NCI-H2081 treated with DMSO at 0.1 percent for 48 hours (cell line): ENCODE results near the gene GMDS.

Source experiments
- DNase-seq: peaks from one replicate; lab custom pipeline; 2025; lab: John Stamatoyannopoulos, UW

The GMDS gene

GRCh38 chr6:1800845-1801244 is 444.6 kb downstream of the GMDS start:
- no peak for DNase-seq

GRCh38 chr6:1798965-1799325 is 446.5 kb downstream of the GMDS start:
- DNase-seq = no peak

- no peak for DNase-seq
Measured at GRCh38 chr6:1798303-1798964, 447.0 kb downstream of the GMDS start.

- no peak for DNase-seq
Measured at GRCh38 chr6:1797801-1798200, 447.6 kb downstream of the GMDS start.

GRCh38 chr6:1796706-1797529 is 448.5 kb downstream of the GMDS start:
- DNase-seq = no peak

- no peak for DNase-seq
Measured at GRCh38 chr6:1795910-1796309, 449.5 kb downstream of the GMDS start.

- DNase-seq = no peak
Measured at GRCh38 chr6:1792989-1793388, 452.4 kb downstream of the GMDS start.

- no peak for DNase-seq
Measured at GRCh38 chr6:1790684-1791083, 454.7 kb downstream of the GMDS start.

GRCh38 chr6:1789092-1789491 is 456.3 kb downstream of the GMDS start:
- no peak for DNase-seq

- no peak for DNase-seq
Measured at GRCh38 chr6:1787894-1788293, 457.5 kb downstream of the GMDS start.

- no peak for DNase-seq
Measured at GRCh38 chr6:1786455-1787453, 458.7 kb downstream of the GMDS start.

GRCh38 chr6:1784422-1784884 is 461.0 kb downstream of the GMDS start:
- DNase-seq = no peak

GRCh38 chr6:1781817-1782184 is 463.6 kb downstream of the GMDS start:
- DNase-seq = no peak

GRCh38 chr6:1781152-1781816 is 464.1 kb downstream of the GMDS start:
- DNase-seq = no peak

- DNase-seq = no peak
Measured at GRCh38 chr6:1780251-1780867, 465.0 kb downstream of the GMDS start.

GRCh38 chr6:1778686-1779235 is 466.6 kb downstream of the GMDS start:
- no peak for DNase-seq

- DNase-seq = no peak
Measured at GRCh38 chr6:1777921-1778685, 467.3 kb downstream of the GMDS start.

- no peak for DNase-seq
Measured at GRCh38 chr6:1775441-1775840, 470.0 kb downstream of the GMDS start.

GRCh38 chr6:1774226-1774915 is 471.0 kb downstream of the GMDS start:
- no peak for DNase-seq

GRCh38 chr6:1773700-1774099 is 471.7 kb downstream of the GMDS start:
- no peak for DNase-seq
